K562 (cell line): ENCODE results near the gene RTF2. TPM values are rescaled to one million over a fixed set of nuclear protein-coding genes. Genes with fewer than 3 reads are reported as not detected.

ENCODE experiments used
- ATAC-seq: fragments of 200-7000 bp; cut with Tn5 transposase; 3 replicates; pipeline ENCODE4 v1.9.1; 2020; ENCODE audit warnings: moderate library complexity
- BruUV-seq: library from RNA; stranded (reverse); fragments of 400-500 nt; replicated peaks from 2 replicates; lab custom pipeline; 2021; lab: Mats Ljungman, UMichigan
- CTCF ChIA-PET: fragments of 300-600 bp; formaldehyde crosslinking; extraction: SDS; loops from one replicate; lab custom pipeline; 2021; ENCODE audit warnings: low intra/inter-chr PET ratio; lab: Yijun Ruan, JAX
- POLR2A ChIA-PET: fragments of 300-600, 350-650 bp; sonication (Branson Sonifier 250); formaldehyde crosslinking; extraction: SDS; loops from one replicate; lab custom pipeline; 2021; ENCODE audit warnings: antibody characterized with exemption, inconsistent platforms; lab: Yijun Ruan, JAX
- DNase-seq, 4 experiments: peaks; one replicate each; pipeline versions ENCODE4 v3.0.0 to v3.0.0-alpha.2; 2011 to 2018; ENCODE audit warnings: low spot score in 3 of 4, mixed read lengths in 3 of 4; ENCODE audit errors: extremely low read depth in 1 of 4
- FAIRE-seq: peaks from 2 replicates; lab custom pipeline; 2011; peaks lifted over from hg19 to GRCh38; lab: Jason Lieb, UNC
- H2AFZ ChIP-seq: 2 replicates; pipeline ENCODE4 v1.6.0; 2011; ENCODE audit warnings: low read depth, low read length, control low read depth, inconsistent platforms
- H3K27ac ChIP-seq: fragments of 200-600 bp; 3 replicates; pipeline ENCODE4 v1.8.0; 2011; ENCODE audit warnings: low read depth, mild to moderate bottlenecking, control low read depth, inconsistent platforms, low read length, moderate library complexity, mixed read lengths; ENCODE audit errors: extremely low read depth
- H3K27me3 ChIP-seq, 2 experiments: fragments of 300-600 bp in 1 of 2; 2 replicates in 1 of 2; 3 replicates in 1 of 2; pipeline versions ENCODE4 v1.6.0 to v1.8.0; 2011; ENCODE audit warnings: inconsistent platforms in 2 of 2, low read length in 2 of 2, mild to moderate bottlenecking in 1 of 2, mixed read lengths in 1 of 2, moderate library complexity in 1 of 2; ENCODE audit not compliant: control insufficient read depth in 2 of 2, insufficient read depth in 2 of 2
- H3K36me3 ChIP-seq: fragments of 300-600 bp; 3 replicates; pipeline ENCODE4 v1.8.0; 2011; ENCODE audit warnings: mild to moderate bottlenecking, low read length, inconsistent platforms; ENCODE audit not compliant: control insufficient read depth, insufficient read depth
- H3K4me1 ChIP-seq, 2 experiments: fragments of 200-600 bp in 1 of 2; replicated peaks in 1 of 2; 2 replicates in 1 of 2; 3 replicates in 1 of 2; pipeline versions ENCODE4 v1.5.1 to v1.8.0; 2011; ENCODE audit warnings: inconsistent platforms in 2 of 2, low read length in 2 of 2, mild to moderate bottlenecking in 1 of 2, mixed read lengths in 1 of 2, moderate library complexity in 1 of 2; ENCODE audit not compliant: control insufficient read depth in 2 of 2, insufficient read depth in 2 of 2
- H3K4me2 ChIP-seq: 2 replicates; pipeline ENCODE4 v1.6.1; 2011; ENCODE audit warnings: low read length, control low read depth, inconsistent platforms, mixed read lengths; ENCODE audit not compliant: insufficient read depth
- H3K4me3 ChIP-seq: fragments of 200-600 bp; sonication (generic), shearing (Covaris generic); 2 replicates; pipeline ENCODE4 v1.5.1; 2016; ENCODE audit warnings: control low read depth, inconsistent platforms
- H3K79me2 ChIP-seq: fragments of 200-600 bp; 3 replicates; pipeline ENCODE4 v1.8.0; 2011; ENCODE audit warnings: low read length, inconsistent platforms; ENCODE audit not compliant: control insufficient read depth, insufficient read depth
- H3K9ac ChIP-seq, 2 experiments: 2 replicates each; pipeline versions ENCODE4 v1.6.0 to v1.6.1; 2011; ENCODE audit warnings: low read depth in 2 of 2, low read length in 2 of 2, control low read depth in 1 of 2, inconsistent platforms in 1 of 2, mild to moderate bottlenecking in 1 of 2, mixed read lengths in 1 of 2; ENCODE audit not compliant: insufficient read depth in 1 of 2
- H3K9me1 ChIP-seq: one replicate; pipeline ENCODE4 v1.6.0; 2011; ENCODE audit warnings: inconsistent platforms, mild to moderate bottlenecking, low read length, moderate library complexity; ENCODE audit not compliant: control insufficient read depth, insufficient read depth
- H3K9me3 ChIP-seq: replicated peaks from 2 replicates; pipeline ENCODE4 v1.5.1; 2011; ENCODE audit warnings: low read depth, low read length, inconsistent platforms; ENCODE audit not compliant: control insufficient read depth, insufficient read depth
- H4K20me1 ChIP-seq: replicated peaks from 2 replicates; pipeline ENCODE4 v1.6.1; 2011; ENCODE audit warnings: low read length, inconsistent platforms, mixed read lengths; ENCODE audit not compliant: control insufficient read depth, insufficient read depth
- MTA1 ChIP-seq: fragments of 450-650 bp; IDR thresholded peaks from 2 replicates; pipeline ENCODE4 v1.6.1; 2017; ENCODE audit warnings: borderline replicate concordance
- SMARCC2 ChIP-seq: fragments of 450-650 bp; IDR thresholded peaks from 2 replicates; pipeline ENCODE4 v1.6.1; 2017; ENCODE audit warnings: antibody characterized with exemption, moderate library complexity, mild to moderate bottlenecking, low read depth
- ZNF24 ChIP-seq: fragments of 450-650 bp; IDR thresholded peaks from 2 replicates; pipeline ENCODE4 v1.6.1; 2016
- WGBS: fragments of 100-300 bp; shearing (Covaris generic); methylation state at CpG from one replicate; pipeline ENCODE4 v1.1.6; 2016; ENCODE audit warnings: low coverage, mixed read lengths; ENCODE audit not compliant: insufficient coverage; ENCODE audit errors: missing lambda C conversion rate; 5-methylcytosine and 5-hydroxymethylcytosine counted together
- in situ Hi-C: fragments of 300-500 bp; cut with MboI; formaldehyde crosslinking; loops from 4 replicates; pipeline ENCODE4 v1.15.0; 2018; ENCODE audit warnings: inconsistent platforms, mixed read lengths
- intact Hi-C: fragments of 100-400 bp; cut with micrococcal nuclease; formaldehyde crosslinking; loops from 2 replicates; pipeline ENCODE4 v1.14.2; 2022
- polyA plus RNA-seq, 8 experiments: library from polyadenylated mRNA; depleted of rRNA in 4 of 8; stranded (reverse) in 5 of 8; unstranded in 3 of 8; fragments of >200 nt; fragmentation: Nextera tagmentation in 2 of 8; fragmentation: Illumina TruSeq in 1 of 8; extraction: Ambion mirVana in 2 of 8; extraction: Trizol in 1 of 8; gene quantifications; 2 replicates each; pipeline versions ENCODE4 v1.2.1 to v1.2.3, GENCODE V29; 2011 to 2014; ENCODE audit warnings: inconsistent platforms in 1 of 8, missing spikeins in 1 of 8
- total RNA-seq, 7 experiments: library from RNA; depleted of rRNA in 6 of 7; stranded (reverse); fragments of >200 nt in 6 of 7; fragmentation: Illumina TruSeq in 2 of 7; extraction: Trizol in 2 of 7; gene quantifications; 2 replicates each; pipeline versions ENCODE4 v1.2.1 to v1.2.3, GENCODE V29; 2011 to 2021; ENCODE audit warnings: low replicate concordance in 1 of 7
- TF ChIP-seq, protein P1 (sequence below): fragments of 450-650 bp; IDR thresholded peaks from 2 replicates; pipeline ENCODE4 v1.6.1; 2018; ENCODE audit not compliant: partially characterized antibody
- TF ChIP-seq, protein P2 (sequence below): fragments of 450-650 bp; IDR thresholded peaks from 2 replicates; pipeline ENCODE4 v1.7.1; 2018; ENCODE audit warnings: mild to moderate bottlenecking, low read depth; ENCODE audit not compliant: partially characterized antibody

Gene RTF2
- total and polyA plus RNA-seq, 9 of the 15 experiments (the other 6 are each of a cell fraction or from before 2014, with no cell fraction given), result 67.0 to 177 (median 84.9) TPM

- TF ChIP-seq, protein P1, sequence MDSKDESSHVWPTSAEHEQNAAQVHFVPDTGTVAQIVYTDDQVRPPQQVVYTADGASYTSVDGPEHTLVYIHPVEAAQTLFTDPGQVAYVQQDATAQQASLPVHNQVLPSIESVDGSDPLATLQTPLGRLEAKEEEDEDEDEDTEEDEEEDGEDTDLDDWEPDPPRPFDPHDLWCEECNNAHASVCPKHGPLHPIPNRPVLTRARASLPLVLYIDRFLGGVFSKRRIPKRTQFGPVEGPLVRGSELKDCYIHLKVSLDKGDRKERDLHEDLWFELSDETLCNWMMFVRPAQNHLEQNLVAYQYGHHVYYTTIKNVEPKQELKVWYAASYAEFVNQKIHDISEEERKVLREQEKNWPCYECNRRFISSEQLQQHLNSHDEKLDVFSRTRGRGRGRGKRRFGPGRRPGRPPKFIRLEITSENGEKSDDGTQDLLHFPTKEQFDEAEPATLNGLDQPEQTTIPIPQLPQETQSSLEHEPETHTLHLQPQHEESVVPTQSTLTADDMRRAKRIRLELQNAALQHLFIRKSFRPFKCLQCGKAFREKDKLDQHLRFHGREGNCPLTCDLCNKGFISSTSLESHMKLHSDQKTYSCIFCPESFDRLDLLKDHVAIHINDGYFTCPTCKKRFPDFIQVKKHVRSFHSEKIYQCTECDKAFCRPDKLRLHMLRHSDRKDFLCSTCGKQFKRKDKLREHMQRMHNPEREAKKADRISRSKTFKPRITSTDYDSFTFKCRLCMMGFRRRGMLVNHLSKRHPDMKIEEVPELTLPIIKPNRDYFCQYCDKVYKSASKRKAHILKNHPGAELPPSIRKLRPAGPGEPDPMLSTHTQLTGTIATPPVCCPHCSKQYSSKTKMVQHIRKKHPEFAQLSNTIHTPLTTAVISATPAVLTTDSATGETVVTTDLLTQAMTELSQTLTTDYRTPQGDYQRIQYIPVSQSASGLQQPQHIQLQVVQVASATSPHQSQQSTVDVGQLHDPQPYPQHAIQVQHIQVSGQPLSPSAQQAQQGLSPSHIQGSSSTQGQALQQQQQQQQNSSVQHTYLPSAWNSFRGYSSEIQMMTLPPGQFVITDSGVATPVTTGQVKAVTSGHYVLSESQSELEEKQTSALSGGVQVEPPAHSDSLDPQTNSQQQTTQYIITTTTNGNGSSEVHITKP, result peak; percentile 44
Observed at GRCh38 chr20:56429502-56429901, 38.9 kb upstream of the RTF2 start (continued).

- Histone ChIP-seq H3K4me3 (no peak overlapping the region), H3K9me1 (no peaks in the 10 kb centered on the region), H3K4me1 (peaks cover 26 to 54% of the 10 kb centered on the region in 2 experiments), H2AFZ (no peak overlapping the region), H3K27ac (peak overlapping the region; percentile 50; the same call in 1 of the 3 replicates), H3K27me3 (no peaks in the 10 kb centered on the region), H4K20me1 (peaks cover 29% of the 10 kb centered on the region), H3K9me3 (no peaks in the 10 kb centered on the region)
- POLR2A ChIA-PET, result interaction anchor here (0.6 to 2.2 kb wide), 4 partner anchors 9 to 18 kb away, joined by 4 to 12 read pairs (median 6); partner anchors contain the start of gene CASS4
- WGBS, result 28% methylated on average over 4 of the region's 4 CpGs
- in situ Hi-C loops, result no loop called here
- DNase-seq (no peak), FAIRE-seq (no peak)
- intact Hi-C loops, result loop anchor here (2.0 kb wide), 1 partner anchor 17 kb away; the partner anchor contains the start of gene CASS4
- TF ChIP-seq, protein P2, sequence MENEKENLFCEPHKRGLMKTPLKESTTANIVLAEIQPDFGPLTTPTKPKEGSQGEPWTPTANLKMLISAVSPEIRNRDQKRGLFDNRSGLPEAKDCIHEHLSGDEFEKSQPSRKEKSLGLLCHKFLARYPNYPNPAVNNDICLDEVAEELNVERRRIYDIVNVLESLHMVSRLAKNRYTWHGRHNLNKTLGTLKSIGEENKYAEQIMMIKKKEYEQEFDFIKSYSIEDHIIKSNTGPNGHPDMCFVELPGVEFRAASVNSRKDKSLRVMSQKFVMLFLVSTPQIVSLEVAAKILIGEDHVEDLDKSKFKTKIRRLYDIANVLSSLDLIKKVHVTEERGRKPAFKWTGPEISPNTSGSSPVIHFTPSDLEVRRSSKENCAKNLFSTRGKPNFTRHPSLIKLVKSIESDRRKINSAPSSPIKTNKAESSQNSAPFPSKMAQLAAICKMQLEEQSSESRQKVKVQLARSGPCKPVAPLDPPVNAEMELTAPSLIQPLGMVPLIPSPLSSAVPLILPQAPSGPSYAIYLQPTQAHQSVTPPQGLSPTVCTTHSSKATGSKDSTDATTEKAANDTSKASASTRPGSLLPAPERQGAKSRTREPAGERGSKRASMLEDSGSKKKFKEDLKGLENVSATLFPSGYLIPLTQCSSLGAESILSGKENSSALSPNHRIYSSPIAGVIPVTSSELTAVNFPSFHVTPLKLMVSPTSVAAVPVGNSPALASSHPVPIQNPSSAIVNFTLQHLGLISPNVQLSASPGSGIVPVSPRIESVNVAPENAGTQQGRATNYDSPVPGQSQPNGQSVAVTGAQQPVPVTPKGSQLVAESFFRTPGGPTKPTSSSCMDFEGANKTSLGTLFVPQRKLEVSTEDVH, result peak; percentile 4
- TF ChIP-seq ZNF24 (peak; percentile 67; the same call in 1 of the 2 replicates), MTA1 (no peak), SMARCC2 (0 out of 2 replicates have a peak, but pooled peaks have one; percentile 2)
- TF ChIP-seq, all 486 proteins: peak for 3
- Histone ChIP-seq H3K9ac (no peak overlapping the region), H3K36me3 (peaks cover 88% of the 10 kb centered on the region), H3K79me2 (peaks cover 100% of the 10 kb centered on the region), H3K4me2 (no peak overlapping the region)
- ATAC-seq, result no peak
- CTCF ChIA-PET, result no interaction called here
- no TSS peak for BruUV-seq
Observed at GRCh38 chr20:56429941-56430340, 38.5 kb upstream of the RTF2 start.
